Glutamatergic neuron (in vitro differentiated cells): ENCODE results near the gene SLC27A5. TPM values are rescaled to one million over a fixed set of nuclear protein-coding genes. Genes with fewer than 3 reads are reported as not detected.
"Not testable (repeated sequence)": the region's sequence is repeated elsewhere in the genome, so short reads cannot be mapped to it uniquely, and the experiment has no call there.

Experiments
- DNase-seq: peaks from one replicate; pipeline ENCODE4 v3.0.0; 2022
- H3K27ac Mint-ChIP-seq: one replicate; pipeline ENCODE4 v1.8.0; 2020; ENCODE audit warnings: mild to moderate bottlenecking, mixed read lengths, inconsistent platforms; ENCODE audit not compliant: unreplicated experiment
- H3K27me3 Mint-ChIP-seq: one replicate; pipeline ENCODE4 v1.8.0; 2020; ENCODE audit warnings: mild to moderate bottlenecking, moderate library complexity, mixed read lengths, inconsistent platforms; ENCODE audit not compliant: unreplicated experiment
- H3K36me3 Mint-ChIP-seq: one replicate; pipeline ENCODE4 v1.8.0; 2020; ENCODE audit warnings: mild to moderate bottlenecking, mixed read lengths, inconsistent platforms; ENCODE audit not compliant: unreplicated experiment
- H3K4me1 Mint-ChIP-seq: one replicate; pipeline ENCODE4 v1.8.0; 2020; ENCODE audit warnings: mild to moderate bottlenecking, low read depth, mixed read lengths, inconsistent platforms; ENCODE audit not compliant: unreplicated experiment
- H3K4me3 Mint-ChIP-seq: one replicate; pipeline ENCODE4 v1.8.0; 2020; ENCODE audit warnings: mild to moderate bottlenecking, mixed read lengths, inconsistent platforms; ENCODE audit not compliant: unreplicated experiment
- H3K9me3 Mint-ChIP-seq: one replicate; pipeline ENCODE4 v1.8.0; 2020; ENCODE audit warnings: mild to moderate bottlenecking, moderate library complexity, mixed read lengths, inconsistent platforms; ENCODE audit not compliant: unreplicated experiment
- CTCF ChIP-seq: fragments of 200-600 bp; sonication (generic); IDR thresholded peaks from one replicate; pipeline ENCODE4 v1.5.0; 2021; ENCODE audit not compliant: partially characterized antibody, unreplicated experiment
- total RNA-seq: library from RNA; stranded (reverse); fragmentation: NEBNext Ultra II Directional; extraction: Animal tissue kit (Norgen Biotek cat#: 25700); gene quantifications from one replicate; pipeline ENCODE4 v1.2.1, GENCODE V29; 2021; ENCODE audit not compliant: unreplicated experiment

The SLC27A5 gene
- total RNA-seq, 1 donor from 2014 or later, result 7.4 TPM

GRCh38 chr19:58513213-58513693 is 1.5 kb upstream of the SLC27A5 start:
- TF ChIP-seq CTCF, result no peak
- peaks cover 15% of the 10 kb centered on the region for H3K27me3 Mint-ChIP-seq
- H3K4me3 Mint-ChIP-seq, result no peak overlapping the region
- no peaks in the 10 kb centered on the region for H3K36me3 Mint-ChIP-seq
- H3K9me3 Mint-ChIP-seq, result peaks cover 8% of the 10 kb centered on the region
- DNase-seq, result no peak
- H3K27ac Mint-ChIP-seq, result no peak overlapping the region
- H3K4me1 Mint-ChIP-seq, result peaks cover 12% of the 10 kb centered on the region

- no peak overlapping the region for H3K27ac Mint-ChIP-seq
- H3K9me3 Mint-ChIP-seq, result peaks cover 8% of the 10 kb centered on the region
- no peaks in the 10 kb centered on the region for H3K36me3 Mint-ChIP-seq
- no peak for DNase-seq
- H3K4me3 Mint-ChIP-seq, result no peak overlapping the region
- no peak for TF ChIP-seq CTCF
- H3K27me3 Mint-ChIP-seq, result peaks cover 6% of the 10 kb centered on the region
- no peaks in the 10 kb centered on the region for H3K4me1 Mint-ChIP-seq
Measured at GRCh38 chr19:58510084-58510862, 1.5 kb downstream of the SLC27A5 start.

- H3K4me1 Mint-ChIP-seq, result no peaks in the 10 kb centered on the region
- H3K27me3 Mint-ChIP-seq, result peaks cover 5% of the 10 kb centered on the region
- peaks cover 8% of the 10 kb centered on the region for H3K9me3 Mint-ChIP-seq
- DNase-seq, result no peak
- H3K27ac Mint-ChIP-seq, result no peak overlapping the region
- H3K4me3 Mint-ChIP-seq, result no peak overlapping the region
- no peak for TF ChIP-seq CTCF
- H3K36me3 Mint-ChIP-seq, result no peaks in the 10 kb centered on the region
Measured at GRCh38 chr19:58509731-58510083, 2.1 kb downstream of the SLC27A5 start.

GRCh38 chr19:58507602-58508223 is 4.1 kb downstream of the SLC27A5 start:
- not testable (repeated sequence) for H3K9me3 Mint-ChIP-seq, H3K4me3 Mint-ChIP-seq, H3K27me3 Mint-ChIP-seq, H3K36me3 Mint-ChIP-seq, DNase-seq, H3K27ac Mint-ChIP-seq, H3K4me1 Mint-ChIP-seq

- H3K4me1 Mint-ChIP-seq, result peaks cover 6% of the 10 kb centered on the region
- TF ChIP-seq CTCF, result no peak
- peaks cover 14% of the 10 kb centered on the region for H3K9me3 Mint-ChIP-seq
- H3K27me3 Mint-ChIP-seq, result peaks cover 16% of the 10 kb centered on the region
- H3K4me3 Mint-ChIP-seq, result peak overlapping the region; percentile 96
- H3K36me3 Mint-ChIP-seq, result peaks cover 7% of the 10 kb centered on the region
- peak overlapping the region; percentile 90 for H3K27ac Mint-ChIP-seq
- DNase-seq, result no peak
Measured at GRCh38 chr19:58500242-58500641, 11.6 kb downstream of the SLC27A5 start.
